ENCODE measurements around the gene SRGAP3.
A peak's percentile ranks its signal among the peaks of the same experiment; 100 is the strongest.

The SRGAP3 gene

DNA sequence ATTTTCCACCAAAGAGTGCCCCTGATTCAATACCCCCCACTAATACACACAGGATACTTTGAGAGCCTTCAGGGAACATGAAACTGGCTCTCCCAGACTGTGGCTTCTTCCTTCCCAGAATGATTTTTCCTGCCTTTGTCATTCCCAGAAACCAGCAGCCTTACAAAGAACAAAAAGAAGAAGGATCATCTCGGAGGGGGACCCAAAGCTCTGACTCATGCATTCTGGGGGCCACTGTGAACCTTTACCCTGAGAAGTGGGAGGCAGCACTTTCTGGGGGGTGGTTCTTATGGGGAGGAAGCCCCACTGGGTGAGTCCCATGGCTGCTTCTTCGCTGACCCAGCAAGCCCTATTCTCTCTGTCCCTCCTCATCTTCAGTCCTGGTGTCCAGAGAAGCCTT is 241.5 kb downstream of the SRGAP3 start:
- DNase-seq, result no peak

DNA sequence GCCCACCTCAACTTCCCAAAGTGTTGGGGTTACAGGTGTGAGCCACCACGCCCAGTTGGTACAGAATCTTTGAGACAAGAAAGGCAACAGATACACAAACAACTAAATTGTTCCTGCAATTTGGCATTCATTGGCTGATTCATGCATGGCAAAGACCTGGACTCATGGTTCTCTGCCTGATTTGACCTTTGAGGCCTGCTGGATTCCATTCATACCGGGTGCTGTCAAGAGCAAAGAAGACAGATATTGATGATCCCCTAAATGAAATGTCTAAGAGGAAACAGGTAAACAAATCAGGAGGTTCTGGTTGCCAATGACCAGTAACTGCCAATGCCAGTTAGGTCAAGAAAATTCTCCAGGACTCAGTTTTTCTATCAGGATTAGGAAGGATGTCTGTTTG is 242.2 kb downstream of the SRGAP3 start:
- no peak for DNase-seq

DNA sequence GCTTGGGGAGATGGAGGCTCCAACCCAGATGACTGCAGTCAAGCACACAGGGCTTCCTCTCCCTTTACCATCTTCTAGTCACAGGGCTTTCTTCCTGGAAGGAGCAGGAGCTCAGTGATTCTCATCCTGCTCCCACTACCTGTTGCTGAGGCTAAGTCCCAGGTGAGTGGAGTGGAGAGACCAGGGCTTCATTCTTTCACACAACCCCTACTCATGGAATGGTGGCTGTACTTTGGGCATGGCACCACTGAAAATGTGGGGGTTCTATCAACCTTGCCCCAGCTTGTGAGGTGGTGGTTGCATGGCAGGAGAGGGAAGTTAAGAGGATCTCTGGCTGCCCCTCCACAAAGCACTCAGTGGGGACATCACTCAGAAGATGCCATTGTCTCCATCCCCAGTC is 249.4 kb downstream of the SRGAP3 start:
- no peak for DNase-seq

DNA sequence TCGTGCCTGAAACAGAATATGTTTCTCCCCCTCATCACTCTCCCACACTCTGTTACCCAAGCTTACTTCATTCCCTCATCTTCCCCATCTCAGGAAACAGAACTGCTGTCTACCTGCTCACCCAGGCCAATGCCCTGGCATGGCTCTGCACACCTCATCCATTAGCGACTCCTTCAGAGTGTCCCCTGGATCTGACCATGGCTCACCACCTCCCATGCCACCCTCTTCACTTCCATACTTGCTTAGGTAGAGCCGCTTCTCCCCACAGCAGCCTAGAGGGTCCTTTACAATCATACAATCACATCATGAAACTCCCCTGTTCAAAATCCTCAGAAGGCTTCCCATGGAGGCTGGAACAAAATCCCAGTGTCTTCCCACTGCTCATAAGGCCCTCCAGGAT is 252.3 kb downstream of the SRGAP3 start:
- DNase-seq, result no peak

DNA sequence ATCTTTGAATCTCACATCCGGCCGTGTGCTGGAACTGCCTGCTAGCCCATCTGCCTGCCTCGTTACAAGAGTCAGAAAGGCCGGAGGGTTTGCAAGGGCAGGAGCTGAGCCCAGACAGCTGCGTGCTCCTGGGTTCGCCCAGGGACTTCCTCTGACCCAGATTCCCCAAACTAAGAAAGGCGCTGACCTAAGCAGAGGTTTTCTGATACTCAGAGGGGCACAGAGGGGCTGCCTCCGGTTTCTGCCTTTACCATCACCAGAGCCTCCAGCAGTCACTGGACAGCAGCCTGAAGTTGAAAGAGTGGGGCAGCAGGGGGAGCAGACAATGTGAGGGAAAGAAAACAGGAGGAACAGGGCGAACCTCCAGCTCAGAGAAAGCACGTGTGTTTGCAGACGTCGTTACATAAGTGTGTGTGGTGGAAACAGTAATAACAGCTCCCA is 252.7 kb downstream of the SRGAP3 start:
- DNase-seq, result no peak

DNA sequence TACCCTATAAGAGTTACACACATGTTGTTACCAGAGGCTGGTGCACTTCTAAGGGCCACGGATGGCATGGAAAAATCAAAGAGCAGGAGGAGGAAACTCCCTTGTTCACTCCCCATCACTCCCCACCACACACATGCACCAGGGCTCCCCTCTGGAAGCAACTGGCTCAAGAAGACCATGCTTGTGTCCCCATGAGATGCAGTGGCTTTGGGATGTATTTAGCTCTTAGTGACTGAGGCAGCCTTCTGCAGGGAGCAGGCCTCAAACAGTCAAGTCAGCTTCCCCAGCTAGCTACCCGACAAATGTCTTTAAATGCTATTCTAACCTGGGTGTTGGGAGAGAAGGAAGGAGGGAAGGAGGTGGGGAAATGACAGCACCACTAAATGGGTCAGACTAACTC is 253.2 kb downstream of the SRGAP3 start:
- DNase-seq, result no peak

DNA sequence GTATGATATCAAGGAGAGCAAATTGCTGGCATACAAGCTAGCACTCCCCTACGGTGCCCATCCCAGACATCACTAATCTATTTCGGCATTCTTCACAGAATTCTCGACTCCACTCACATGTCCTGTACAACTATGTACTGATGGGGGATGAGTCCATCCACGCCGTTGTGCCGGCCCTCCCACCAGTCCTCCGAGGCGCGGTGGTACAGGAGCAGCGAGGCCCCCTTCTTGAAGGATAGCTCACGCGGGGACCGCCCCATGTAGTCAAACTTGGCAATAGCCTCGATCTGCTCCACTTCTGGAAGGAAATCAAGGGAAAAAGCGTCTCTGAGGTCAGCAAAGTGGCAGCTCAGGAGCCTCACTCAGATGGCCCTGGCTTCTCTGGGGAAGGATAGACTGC is 255.2 kb downstream of the SRGAP3 start:
- DNase-seq, result no peak

DNA sequence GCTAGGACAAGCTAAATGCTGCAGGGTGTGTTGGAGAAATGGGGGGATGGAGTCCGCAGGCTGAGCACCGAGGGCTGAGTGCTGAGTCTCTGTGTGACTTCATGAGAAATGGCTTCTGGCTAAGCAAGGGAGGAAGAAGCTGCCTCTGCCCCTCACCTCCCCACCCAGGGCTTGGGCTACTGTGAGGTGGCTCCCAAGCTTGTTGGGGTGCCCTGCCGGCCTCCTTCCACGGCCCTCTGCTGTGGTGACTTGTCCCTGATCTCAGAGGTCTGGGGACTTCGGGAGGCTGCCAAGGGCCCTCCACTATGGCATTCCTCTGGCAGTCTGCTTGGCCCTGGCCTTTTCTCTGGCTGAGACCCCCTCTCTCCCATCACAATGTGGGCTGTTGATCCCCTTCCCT is 256.1 kb downstream of the SRGAP3 start:
- no peak for DNase-seq

DNA sequence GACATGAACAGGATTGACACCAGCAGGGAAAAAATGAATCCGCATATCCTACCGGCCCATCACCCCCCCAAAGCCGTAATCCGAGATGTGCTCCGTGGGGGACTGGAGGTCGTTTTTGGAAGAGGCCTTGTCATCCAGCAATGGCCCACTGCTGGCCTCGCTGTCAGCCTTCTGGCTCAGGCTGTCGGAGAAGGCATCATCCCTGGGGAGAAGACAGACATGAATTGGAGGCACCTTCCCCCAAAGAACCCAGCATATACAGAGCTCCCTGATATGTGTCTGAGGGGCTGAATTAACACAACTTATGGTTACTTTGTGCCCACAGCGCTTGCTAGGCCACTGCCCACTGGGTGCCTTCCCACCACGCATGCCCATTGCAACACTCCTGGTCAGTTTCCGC is 256.6 kb downstream of the SRGAP3 start:
- no peak for DNase-seq

DNA sequence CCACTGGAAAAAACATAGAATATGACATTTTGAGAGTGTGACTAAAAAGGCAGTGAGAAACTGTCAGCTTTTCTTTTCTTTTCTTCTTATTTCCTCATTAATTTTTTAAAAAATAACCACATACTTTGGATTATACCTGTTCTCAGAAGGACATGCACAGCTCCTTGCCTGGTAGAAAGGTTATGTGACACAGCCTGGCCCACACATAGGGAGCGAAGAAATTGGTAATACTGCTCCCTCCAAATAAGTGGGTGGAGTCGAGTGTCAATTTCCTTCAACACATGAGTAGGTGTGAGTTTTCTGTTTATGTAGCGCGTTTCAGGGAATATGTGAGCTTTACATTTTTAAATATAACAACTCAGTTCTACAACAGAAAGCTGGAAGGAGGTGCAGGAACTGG is 257.2 kb downstream of the SRGAP3 start:
- DNase-seq, result no peak

DNA sequence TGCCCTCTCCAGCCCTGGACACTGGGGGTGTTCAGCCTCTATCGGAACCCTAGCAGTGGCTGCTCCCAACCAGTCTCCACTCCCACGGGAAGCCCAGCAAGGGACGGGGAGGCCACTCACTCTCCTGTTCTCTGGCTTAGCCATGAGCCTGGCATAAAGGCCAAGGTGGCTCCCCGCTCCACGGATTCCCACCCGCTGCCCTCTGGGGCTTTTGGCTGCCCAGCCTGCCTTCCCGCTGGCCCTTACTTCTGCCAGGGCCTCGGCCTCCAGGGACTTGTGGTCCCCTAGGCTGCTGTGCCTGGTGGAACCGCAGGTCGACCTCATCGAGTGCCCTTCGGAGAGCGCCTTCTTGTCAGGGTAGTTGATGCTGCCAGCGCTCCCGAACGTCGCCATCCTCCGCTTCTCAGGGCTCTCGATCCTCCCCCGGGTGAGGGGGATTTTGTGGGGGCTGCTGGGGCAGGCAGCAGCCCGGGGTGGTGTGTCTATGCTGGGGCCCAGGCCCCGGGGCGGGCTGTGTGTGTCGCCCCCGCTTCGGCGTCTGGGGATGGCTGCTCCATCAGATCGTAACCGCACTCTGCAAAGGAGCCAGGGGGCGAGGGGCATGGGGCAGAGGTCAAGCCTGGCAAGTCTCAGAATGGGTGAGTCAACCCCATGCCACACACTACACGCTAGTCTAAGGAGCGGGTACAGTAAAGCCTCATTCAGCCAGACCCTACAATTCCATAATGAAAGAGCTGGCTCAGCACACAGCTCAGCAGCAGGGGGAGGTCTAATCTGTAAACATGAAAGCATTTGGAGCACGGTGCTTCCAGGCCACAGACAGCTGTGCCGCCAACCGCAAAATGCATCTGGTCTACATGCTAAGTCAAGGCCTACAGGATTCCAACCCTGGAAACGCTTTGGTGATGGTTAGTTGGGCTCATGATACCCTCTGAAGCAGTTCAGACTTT is 258.9 kb downstream of the SRGAP3 start:
- peak in 1 of 2 experiments; percentile 1 for DNase-seq

DNA sequence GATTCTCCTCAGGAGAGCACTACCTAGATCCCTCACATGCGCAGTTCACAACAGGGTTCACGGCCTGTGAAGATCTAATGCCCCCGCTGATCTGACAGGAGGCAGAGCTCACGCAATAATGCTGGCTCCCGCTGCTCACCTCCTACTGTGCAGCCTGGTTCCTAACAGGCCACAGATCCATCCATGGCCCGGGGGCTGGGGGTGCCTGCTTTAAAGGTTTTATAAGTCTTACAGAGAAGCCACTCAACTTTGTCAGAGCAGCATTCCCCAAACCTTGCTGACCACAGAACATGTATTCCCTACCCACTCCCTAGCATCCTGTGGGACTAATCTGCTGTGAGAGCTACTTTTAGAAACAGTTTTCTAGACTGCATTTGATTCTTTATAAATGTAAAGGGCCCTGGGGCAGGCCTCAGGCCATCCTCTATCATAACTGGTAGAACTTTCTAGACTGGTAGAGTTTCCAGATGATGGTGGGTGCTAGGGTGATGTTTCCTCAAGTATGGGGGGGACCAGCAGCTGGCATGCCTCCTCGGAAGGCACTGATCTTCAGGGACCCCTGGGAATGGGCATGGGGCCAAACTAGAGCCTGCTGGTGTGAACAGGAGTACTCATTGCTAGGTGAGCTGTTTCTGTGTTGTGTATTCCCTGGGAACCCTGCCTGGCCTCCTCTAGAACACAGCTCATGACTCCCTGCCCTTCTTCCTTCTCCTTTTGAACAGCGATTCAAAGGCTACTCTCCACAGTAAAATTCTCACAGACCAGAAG is 260.5 kb downstream of the SRGAP3 start:
- no peak for DNase-seq

DNA sequence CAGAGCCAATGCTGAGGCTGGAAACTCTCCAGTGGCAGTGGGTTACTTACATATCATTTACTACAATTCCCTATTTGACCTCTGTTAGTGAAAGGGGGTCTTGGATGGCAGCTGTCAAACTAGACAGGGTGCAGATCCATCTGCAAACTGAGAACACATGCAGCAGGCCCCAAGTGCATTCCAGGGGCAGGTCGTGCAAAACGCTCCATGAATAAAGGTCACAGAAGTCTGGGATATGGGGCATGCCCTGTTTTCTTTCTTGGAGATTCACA is 261.1 kb downstream of the SRGAP3 start:
- DNase-seq, result no peak

DNA sequence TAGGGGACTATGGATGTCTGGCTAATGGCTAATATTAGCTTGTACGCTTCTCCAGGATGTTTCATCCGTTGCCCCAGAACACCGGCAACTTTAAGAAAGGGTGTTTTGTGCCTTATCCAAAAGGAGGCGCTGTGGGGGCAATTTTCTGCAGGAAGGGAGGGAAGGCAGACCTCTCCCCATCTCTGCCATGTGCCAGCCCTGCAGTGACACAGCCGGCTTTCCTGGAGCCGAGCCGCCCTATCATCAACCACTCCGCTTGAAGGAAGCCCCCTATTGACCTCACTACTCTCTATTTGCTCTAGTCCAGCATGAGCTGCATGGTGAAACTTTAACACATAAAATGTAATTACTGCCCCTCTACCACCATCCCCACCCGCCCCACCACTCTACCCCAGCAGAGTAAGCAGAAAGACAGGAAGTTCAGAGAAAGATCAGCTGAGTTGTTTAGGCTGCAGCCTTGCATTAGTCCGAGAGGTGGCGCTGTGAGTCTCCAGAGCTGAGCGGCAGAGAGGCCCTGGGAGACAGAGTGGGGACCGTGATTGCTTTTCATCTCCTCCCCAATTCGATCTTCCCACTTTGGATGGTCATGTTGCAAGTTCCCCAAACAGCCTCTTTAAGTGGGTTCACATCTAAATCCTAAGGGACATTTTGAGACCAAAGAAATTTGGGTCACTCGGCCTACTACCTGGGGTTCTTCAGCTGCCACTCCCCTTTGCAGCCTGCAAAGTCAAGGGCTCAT is 261.6 kb downstream of the SRGAP3 start:
- peak; percentile 10 to 38 for DNase-seq

DNA sequence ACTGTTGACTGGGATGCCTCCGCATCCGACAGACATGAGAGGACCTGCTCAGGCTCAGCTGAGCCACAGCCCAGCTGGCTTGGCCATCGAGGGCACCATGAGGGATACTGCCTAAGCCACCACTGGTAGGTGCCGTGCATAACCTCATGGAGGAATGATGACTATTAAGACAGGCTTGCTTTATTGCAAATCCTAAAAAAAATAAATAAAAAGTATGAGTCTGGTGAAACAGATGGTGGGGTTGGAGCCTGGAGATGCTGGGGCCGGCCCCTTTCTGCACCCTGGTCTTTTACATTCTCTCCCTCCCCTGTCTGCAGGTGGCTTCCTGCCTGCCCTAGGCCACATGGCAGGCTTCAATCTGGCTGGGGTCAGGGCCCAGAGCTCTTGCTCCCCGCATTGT is 262.2 kb downstream of the SRGAP3 start:
- no peak for DNase-seq

DNA sequence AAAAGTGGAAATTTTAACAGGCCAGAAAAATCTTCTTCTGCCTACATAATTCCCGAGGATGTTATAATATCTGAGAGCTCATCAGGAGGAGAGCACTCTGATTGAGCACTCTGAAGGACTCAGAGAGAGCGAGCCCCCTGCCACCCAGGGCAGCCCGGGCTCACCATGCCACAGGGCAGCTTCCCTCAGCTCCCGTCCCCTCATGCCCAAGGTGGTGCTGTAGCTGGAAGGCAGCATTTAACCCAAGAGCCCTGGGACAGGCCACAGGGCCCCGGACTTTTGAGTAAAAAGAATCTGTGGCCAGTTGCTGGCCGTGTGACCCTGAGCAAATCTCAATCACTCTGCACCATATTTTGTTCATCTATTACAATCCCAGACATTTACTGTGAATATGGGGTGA is 262.7 kb downstream of the SRGAP3 start:
- DNase-seq, result no peak

DNA sequence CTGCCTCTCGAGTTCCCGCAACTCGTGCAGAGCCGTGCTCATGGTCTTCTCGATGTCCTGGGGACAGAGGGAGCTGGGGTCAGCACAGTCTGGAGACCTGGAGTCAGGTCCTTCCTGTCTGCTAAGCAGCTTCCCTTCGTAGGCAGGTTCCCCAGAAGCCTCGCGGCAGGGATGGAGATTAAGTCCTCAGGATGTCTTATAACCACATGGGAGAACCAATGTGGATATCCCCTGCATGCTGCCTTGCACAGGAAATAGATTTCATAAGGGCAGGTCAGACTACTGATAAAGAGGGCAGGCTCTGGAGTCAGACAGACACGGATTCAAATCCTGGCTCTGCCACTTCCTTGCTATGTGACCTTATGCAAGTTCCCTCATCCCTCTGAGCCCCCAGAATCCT is 263.6 kb downstream of the SRGAP3 start:
- DNase-seq, result no peak

DNA sequence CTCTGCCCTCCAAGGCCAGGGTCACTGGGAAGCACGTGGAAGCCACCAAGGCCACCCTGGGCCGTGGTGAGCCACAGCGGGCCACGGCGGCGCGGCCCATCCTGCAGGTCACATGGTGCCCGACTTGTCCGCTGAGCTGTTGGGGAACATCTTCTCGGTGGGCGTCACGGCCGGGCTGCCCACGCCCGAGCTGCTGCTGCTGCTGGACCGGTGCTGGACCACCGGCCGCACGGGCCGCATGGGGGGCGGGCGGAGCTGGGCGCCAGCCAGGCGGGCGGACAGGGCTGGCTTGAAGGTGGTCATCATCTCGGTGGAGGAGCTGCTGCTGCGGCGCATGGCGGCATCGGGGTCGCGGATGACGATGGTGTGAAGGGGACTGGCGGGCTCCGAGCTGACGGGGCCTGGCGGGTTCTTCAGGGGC is 264.0 kb downstream of the SRGAP3 start:
- no peak for DNase-seq

DNA sequence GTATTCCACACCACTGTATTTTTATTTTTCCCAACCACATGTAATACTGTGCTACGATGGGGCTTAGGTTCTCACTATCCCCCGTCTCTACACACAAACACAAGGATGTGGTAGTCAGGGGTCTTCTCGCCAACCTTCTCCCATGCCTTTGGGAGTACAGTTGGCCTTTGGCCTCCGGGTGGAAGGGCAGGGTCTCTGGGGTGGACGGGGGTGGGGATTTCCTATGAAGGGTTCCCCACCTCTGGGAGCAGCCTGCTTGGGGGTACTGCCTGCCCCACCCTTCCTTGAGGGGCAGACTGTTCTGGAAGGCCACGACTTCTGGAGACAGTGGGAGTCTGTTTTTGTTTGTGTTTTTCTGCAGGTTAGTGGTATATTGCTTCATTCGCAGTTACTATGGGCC is 264.9 kb downstream of the SRGAP3 start:
- DNase-seq, result no peak

DNA sequence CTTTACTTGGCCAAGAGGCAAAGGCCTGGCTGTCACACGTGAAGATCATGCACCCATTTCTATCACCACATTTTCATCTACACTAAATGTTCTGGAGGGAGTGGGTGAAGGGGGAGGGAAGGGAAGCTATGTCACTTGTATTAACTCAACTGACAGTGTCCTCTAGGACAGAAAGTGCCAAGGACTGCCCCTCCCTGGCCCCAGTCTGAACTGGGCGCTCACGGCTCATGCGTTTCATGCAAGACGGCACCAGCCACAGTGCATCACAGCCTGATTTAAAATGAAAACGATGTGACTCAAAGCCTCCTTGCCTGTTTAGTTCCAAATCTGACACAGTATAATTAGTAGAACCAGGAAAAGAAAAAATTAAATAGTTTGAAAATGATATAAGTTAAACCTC is 265.4 kb downstream of the SRGAP3 start:
- DNase-seq, result no peak

DNA sequence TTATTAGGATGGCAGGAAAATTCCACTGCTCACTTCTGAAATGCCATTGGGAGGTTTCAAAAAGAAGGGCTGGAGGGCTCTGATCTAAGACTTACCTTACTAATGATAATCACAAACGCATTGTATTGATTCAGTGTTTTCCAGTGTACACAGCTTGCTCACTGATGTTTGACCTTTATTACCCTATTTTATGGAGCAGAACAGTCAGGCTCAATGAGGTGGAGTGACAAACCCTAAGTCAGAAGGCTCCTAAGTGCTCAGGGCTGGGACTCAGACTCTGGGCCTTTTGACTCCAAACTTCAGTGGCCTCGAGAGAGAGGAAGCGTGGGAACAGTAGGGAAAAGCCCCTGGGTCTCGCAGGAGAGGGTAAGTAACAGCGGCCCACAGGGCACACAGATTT is 265.9 kb downstream of the SRGAP3 start:
- DNase-seq, result no peak

DNA sequence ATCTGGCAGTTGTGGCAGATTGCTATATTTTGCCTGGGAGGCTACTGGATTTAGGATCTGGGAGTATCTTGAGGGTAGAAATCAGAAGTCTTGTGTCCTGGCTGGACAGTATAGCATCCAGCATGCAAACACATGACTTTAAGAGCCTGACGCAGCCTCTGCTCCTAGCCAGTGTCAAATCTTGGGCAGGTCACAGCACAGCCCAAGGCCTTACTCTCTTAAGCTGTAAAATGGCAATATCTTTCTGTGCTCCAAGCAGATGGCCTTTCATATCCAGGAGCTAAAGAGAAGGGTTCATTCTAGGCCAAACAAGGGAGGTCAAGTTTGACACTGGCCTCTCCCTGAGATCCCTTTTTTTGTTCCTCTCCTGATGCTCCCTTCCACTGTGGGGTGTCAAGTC is 266.4 kb downstream of the SRGAP3 start:
- DNase-seq, result no peak

DNA sequence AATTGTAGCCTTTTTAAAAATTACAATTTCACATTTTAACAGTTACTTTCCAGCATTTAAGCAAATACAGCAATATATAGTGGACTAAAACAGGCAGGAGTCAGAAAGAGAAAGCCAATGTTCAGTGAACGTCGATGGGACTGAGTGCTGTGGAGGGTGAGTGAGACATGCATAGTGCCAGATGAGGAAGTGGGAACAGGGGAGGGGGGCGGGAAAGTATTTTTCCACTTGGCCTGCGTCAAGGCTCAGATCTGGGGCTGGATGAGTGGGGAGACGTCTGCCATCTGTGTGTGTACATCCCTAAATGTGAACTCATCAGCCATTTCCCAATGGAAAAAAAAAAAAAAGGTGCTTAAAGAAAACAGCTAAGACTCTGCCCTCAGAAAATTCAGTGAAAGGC is 266.9 kb downstream of the SRGAP3 start:
- DNase-seq, result peak in 1 of 2 experiments; percentile 1

DNA sequence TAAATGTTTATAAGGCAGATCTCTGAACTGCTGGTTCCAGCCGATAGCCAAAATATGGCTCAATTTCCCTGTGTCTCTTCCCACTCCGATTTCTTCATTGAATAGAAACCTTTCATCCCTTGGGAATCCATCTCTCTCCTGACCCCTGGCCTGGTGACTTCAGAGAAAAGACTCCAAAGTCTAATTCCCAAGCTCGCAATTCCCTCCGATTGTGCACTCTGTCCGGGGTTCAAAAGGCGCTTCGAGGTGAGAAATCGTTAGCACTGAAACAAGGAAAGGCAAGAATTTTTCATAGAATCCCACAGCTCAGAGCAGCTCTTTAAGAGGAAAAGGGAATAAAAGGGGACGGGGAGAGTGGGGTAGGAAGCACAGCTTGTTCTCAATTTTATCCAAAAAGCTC is 267.7 kb downstream of the SRGAP3 start:
- DNase-seq, result no peak

All from NCI-H446 (cell line).